ENCODE measurements around the gene SOCS3. TPM values are rescaled to one million over a fixed set of nuclear protein-coding genes. Genes with fewer than 3 reads are reported as not detected.
A peak's percentile ranks its signal among the peaks of the same experiment; 100 is the strongest.

SOCS3 gene
- total RNA-seq, 1 donor from 2014 or later: 3.1 TPM

DNA sequence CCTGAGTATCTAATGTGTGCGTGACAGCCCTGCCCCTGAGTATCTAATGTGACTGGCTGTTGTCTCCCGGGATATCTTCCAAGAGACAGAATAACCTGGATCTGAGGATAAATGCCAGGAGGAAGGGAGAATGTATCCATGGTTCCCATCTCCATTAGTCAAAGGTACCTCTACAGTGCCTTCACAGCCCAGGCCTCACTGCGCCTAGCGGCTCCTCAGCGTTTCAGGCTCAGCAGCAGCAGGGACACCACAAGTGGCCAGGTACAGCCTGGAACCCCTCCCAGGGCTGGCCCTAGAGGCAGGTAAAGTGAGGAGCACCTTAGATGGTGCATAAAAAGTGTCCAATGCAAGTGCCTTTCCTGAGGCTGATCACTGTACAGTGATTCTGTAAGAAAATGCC, 32.0 kb downstream of the SOCS3 start:
- Mint-ChIP-seq H3K27ac (ENCODE audit: unreplicated experiment) (no peak overlapping the region), H3K4me3 (ENCODE audit: unreplicated experiment) (no peak overlapping the region), H3K36me3 (ENCODE audit: unreplicated experiment) (no peaks in the 10 kb centered on the region), H3K9me3 (ENCODE audit: unreplicated experiment) (peaks cover 4% of the 10 kb centered on the region), H3K4me1 (ENCODE audit: low read depth, unreplicated experiment) (peaks cover 8% of the 10 kb centered on the region), H3K27me3 (ENCODE audit: unreplicated experiment) (peaks cover 4% of the 10 kb centered on the region)
- DNase-seq: no peak
- TF ChIP-seq, protein P1, sequence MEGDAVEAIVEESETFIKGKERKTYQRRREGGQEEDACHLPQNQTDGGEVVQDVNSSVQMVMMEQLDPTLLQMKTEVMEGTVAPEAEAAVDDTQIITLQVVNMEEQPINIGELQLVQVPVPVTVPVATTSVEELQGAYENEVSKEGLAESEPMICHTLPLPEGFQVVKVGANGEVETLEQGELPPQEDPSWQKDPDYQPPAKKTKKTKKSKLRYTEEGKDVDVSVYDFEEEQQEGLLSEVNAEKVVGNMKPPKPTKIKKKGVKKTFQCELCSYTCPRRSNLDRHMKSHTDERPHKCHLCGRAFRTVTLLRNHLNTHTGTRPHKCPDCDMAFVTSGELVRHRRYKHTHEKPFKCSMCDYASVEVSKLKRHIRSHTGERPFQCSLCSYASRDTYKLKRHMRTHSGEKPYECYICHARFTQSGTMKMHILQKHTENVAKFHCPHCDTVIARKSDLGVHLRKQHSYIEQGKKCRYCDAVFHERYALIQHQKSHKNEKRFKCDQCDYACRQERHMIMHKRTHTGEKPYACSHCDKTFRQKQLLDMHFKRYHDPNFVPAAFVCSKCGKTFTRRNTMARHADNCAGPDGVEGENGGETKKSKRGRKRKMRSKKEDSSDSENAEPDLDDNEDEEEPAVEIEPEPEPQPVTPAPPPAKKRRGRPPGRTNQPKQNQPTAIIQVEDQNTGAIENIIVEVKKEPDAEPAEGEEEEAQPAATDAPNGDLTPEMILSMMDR (IDR thresholded peaks at IDR 0.05; ENCODE audit: partially characterized antibody, unreplicated experiment): no peak

DNA sequence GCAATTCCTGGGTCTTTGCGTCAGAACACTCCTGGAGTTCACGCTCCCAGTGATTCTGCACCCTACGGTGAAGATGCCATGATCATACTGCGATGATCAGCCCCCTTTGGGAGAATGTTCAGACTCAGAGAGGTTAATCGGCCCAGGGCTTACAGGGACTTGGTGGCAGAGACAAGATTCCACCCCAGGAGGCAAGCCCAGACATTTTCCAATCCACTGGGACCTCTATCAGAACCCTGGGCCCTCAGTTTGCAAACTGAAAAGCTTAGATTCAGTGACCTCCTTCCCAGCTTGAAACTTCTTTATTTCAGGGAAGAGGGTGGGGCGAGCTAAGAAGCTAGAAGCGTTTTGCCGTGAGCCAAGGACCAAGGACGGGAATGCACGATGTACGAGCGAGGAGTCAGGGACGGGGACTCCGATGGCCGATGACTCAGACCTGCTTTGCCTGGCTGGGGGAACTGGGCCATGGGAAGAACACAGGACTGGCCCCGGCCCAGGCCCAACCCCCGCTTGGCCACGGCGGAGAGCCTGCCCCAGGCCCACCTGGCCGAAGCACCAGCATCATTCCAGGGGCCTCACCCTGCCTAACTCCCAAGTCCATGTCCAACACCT, 34.7 kb downstream of the SOCS3 start:
- Mint-ChIP-seq H3K36me3 (ENCODE audit: unreplicated experiment) (no peaks in the 10 kb centered on the region), H3K4me3 (ENCODE audit: unreplicated experiment) (no peak overlapping the region), H3K4me1 (ENCODE audit: low read depth, unreplicated experiment) (peaks cover 8% of the 10 kb centered on the region), H3K9me3 (ENCODE audit: unreplicated experiment) (peaks cover 2% of the 10 kb centered on the region), H3K27me3 (ENCODE audit: unreplicated experiment) (peaks cover 5% of the 10 kb centered on the region), H3K27ac (ENCODE audit: unreplicated experiment) (peak overlapping the region; percentile 79)
- TF ChIP-seq, protein P1 (IDR thresholded peaks at IDR 0.05; ENCODE audit: partially characterized antibody, unreplicated experiment): no peak
- DNase-seq: no peak

DNA sequence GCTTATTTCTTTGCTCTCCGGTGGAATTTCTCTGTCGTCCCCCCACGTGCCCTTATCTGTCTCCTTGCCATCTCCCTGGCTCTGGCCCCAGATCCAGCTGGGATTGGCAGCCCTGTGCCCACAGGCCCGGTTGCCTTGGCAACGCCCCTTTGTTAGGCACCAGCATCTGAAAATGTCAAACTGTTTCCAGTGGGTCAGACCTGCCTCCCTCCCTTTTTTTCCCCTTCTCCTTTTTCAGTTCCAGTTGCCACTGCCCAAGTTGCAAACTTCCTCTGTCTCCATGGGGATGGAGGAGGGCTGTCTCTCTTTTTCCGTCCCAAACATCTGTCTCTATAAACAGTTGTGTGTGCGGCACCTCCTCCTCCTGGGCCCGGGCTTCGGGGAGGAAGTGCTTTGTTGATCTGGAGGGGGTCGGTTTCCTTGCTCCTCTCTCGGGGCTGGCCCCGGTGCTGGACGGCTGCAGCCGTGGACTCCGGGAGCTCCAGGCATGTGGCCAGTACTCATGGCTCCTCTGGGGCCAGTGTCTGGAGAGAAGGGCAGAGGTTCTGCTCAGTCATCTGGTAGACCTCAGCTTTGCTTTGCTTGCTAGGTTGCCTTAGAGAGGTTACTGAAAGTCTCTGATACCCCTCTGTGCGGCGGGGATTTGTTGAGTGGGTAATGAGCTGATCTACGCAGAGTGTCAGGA, 35.3 kb downstream of the SOCS3 start:
- H3K4me1 Mint-ChIP-seq (ENCODE audit: low read depth, unreplicated experiment): peaks cover 8% of the 10 kb centered on the region
- peaks cover 5% of the 10 kb centered on the region for H3K27me3 Mint-ChIP-seq (ENCODE audit: unreplicated experiment)
- no peak overlapping the region for H3K4me3 Mint-ChIP-seq (ENCODE audit: unreplicated experiment)
- H3K27ac Mint-ChIP-seq (ENCODE audit: unreplicated experiment): peak overlapping the region; percentile 79
- TF ChIP-seq, protein P1 (IDR thresholded peaks at IDR 0.05; ENCODE audit: partially characterized antibody, unreplicated experiment): no peak
- no peak for DNase-seq
- peaks cover 2% of the 10 kb centered on the region for H3K9me3 Mint-ChIP-seq (ENCODE audit: unreplicated experiment)
- H3K36me3 Mint-ChIP-seq (ENCODE audit: unreplicated experiment): no peaks in the 10 kb centered on the region

DNA sequence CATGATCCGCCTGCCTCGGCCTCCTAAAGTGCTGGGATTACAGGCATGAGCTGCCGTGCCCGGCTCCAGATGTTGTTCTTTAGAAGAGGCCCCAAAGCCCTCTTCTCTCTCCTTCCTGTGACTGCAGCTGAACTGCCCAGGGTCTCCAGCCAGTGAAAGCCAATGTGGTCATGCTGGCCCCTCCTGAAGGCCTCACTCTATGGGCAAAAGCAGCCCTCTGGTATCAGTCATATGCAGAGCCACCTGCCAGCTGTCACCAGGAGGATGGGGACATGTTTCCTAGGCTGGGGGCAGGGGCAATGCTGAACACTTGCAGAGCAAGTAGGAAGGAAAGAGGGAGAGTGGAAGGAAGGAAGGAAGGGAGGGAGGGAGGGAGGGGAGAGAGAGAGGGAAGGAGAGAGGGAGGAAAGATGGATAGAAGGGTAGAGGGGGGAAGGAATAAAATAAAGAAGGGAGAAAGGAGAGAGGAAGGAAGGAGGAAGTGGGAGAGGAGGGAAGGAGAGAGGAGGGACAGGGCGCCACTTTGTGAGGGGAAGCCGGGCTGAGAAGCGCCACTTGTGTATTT, 36.0 kb downstream of the SOCS3 start:
- no peak for DNase-seq
- H3K36me3 Mint-ChIP-seq (ENCODE audit: unreplicated experiment): no peaks in the 10 kb centered on the region
- H3K9me3 Mint-ChIP-seq (ENCODE audit: unreplicated experiment): peaks cover 2% of the 10 kb centered on the region
- peaks cover 8% of the 10 kb centered on the region for H3K4me1 Mint-ChIP-seq (ENCODE audit: low read depth, unreplicated experiment)
- H3K27me3 Mint-ChIP-seq (ENCODE audit: unreplicated experiment): peaks cover 5% of the 10 kb centered on the region
- TF ChIP-seq, protein P1 (IDR thresholded peaks at IDR 0.05; ENCODE audit: partially characterized antibody, unreplicated experiment): no peak
- H3K27ac Mint-ChIP-seq (ENCODE audit: unreplicated experiment): no peak overlapping the region
- H3K4me3 Mint-ChIP-seq (ENCODE audit: unreplicated experiment): no peak overlapping the region
